ENCODE data around the gene SNAP29.

DNA sequence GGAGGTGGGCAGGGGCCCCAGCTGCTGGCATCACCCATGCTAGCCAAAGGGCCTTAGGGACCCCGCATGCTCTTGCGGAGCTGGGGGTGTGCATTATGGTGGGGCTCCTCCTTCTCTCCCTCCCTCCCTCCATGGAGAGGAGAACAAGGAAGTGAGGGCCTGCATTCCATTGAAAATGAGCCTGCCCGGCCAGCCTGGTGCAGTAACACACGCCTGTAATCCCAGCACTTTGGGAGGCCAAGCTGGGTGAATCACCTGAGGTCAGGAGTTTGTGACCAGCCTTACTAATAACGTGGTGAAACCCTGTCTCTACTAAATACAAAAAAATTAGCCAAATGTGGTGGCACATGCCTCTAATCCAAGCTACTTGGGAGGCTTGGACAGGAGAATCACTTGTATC lies 22.4 kb downstream of the SNAP29 start:
- TF ChIP-seq POLR2A (IDR thresholded peaks at IDR 0.05) (no peak), EP300 (IDR thresholded peaks at IDR 0.05; ENCODE audit: low read depth) (no peak), POLR2AphosphoS5 (IDR thresholded peaks at IDR 0.05) (no peak)
- TF ChIP-seq, protein P1, sequence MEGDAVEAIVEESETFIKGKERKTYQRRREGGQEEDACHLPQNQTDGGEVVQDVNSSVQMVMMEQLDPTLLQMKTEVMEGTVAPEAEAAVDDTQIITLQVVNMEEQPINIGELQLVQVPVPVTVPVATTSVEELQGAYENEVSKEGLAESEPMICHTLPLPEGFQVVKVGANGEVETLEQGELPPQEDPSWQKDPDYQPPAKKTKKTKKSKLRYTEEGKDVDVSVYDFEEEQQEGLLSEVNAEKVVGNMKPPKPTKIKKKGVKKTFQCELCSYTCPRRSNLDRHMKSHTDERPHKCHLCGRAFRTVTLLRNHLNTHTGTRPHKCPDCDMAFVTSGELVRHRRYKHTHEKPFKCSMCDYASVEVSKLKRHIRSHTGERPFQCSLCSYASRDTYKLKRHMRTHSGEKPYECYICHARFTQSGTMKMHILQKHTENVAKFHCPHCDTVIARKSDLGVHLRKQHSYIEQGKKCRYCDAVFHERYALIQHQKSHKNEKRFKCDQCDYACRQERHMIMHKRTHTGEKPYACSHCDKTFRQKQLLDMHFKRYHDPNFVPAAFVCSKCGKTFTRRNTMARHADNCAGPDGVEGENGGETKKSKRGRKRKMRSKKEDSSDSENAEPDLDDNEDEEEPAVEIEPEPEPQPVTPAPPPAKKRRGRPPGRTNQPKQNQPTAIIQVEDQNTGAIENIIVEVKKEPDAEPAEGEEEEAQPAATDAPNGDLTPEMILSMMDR (IDR thresholded peaks at IDR 0.05), result no peak

Measured in transverse colon (tissue), 4 donors.